DMS53 (cell line): ENCODE results near the gene TSPEAR.

Experiments used
- DNase-seq: peaks from one replicate; lab custom pipeline; 2025; lab: John Stamatoyannopoulos, UW

TSPEAR gene

DNA sequence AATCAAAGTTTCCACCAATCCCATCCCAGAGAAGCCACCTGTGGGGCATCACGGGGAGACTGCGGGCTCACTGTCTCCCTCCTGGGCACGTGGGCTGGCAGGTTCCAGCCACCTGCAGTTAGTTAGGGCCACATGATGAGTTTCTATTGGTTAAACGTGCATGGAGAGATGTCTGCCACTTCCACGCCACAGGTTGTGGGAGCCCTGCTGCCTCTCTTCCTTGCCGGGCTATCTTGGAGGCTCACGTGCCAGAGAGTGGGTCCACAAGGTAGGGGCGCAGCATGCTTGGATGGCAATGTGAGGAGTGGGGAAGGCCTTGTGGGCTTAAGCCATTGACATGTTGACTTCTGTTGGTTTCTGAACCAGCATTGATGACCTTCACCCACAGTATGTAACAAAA is 107.5 kb downstream of the TSPEAR start:
- DNase-seq = no peak

GRCh38 chr21:44603109-44603875 is 108.1 kb downstream of the TSPEAR start:
- no peak for DNase-seq

DNA sequence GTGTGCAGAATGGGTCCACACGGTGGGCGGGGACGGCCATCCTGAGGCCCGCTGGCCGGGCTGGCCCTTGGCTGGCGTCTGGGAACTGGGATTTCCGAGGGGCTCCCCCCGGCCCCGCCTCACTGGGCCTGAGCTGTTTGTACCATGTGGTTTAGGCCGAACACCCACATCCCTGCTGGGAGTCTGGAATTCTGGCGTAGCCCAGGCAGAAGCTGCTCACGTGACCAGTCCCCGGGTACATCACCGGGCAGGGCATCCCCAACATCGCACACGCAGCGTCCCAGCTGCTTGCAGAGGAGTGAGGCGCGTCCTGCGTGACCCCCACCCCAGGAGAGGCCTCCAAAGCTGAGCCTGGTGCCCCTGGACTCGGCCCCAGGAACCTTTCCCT is 108.9 kb downstream of the TSPEAR start:
- DNase-seq = no peak

GRCh38 chr21:44601596-44602462 is 109.5 kb downstream of the TSPEAR start:
- DNase-seq = no peak

GRCh38 chr21:44601091-44601490 is 110.3 kb downstream of the TSPEAR start:
- DNase-seq = peak; percentile 44

GRCh38 chr21:44600118-44600978 is 111.0 kb downstream of the TSPEAR start, which contains the start of gene KRTAP10-7:
KRTAP10-7 (plus strand) TSS chr21:44600597; CDS start chr21:44600622, 25 bp downstream.
- DNase-seq = peak; percentile 21

GRCh38 chr21:44599264-44600029 is 111.9 kb downstream of the TSPEAR start:
- DNase-seq = no peak

- no peak for DNase-seq
Measured at GRCh38 chr21:44598061-44598460, 113.3 kb downstream of the TSPEAR start.

GRCh38 chr21:44596068-44596725 is 115.2 kb downstream of the TSPEAR start:
- peak; percentile 8 for DNase-seq

GRCh38 chr21:44595524-44595923 is 115.8 kb downstream of the TSPEAR start:
- no peak for DNase-seq

DNA sequence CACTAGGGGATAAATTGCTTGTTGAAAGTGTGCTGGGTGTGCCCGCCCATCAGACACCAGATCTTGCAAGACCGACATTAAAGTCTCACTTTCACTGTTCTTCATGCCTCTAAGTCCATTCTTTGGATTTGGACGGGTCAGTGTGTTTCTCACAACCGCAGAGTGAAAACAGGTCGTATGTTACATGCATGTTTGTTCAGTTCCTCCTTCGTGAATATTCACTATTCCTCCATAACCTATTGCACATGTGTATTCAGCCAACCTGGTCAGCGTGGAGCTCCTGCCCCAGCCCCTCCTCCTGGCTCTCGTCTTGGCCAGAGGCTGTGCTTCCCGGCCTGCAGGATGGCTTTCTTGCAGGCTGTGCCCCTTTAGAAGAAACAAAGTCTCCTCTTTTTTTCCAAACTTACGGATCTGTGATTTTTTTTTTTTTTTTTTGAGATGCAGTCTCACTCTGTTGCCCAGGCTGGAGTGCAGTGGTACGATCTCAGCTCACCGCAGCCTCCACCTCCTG is 116.9 kb downstream of the TSPEAR start:
- DNase-seq = no peak

- peak; percentile 60 for DNase-seq
Measured at GRCh38 chr21:44593598-44594405, 117.6 kb downstream of the TSPEAR start.

GRCh38 chr21:44592446-44593311 is 118.7 kb downstream of the TSPEAR start, which contains the start of gene KRTAP10-6:
KRTAP10-6 (minus strand) TSS chr21:44592505; CDS start chr21:44592484, 21 bp downstream.
- DNase-seq = peak; percentile 48

GRCh38 chr21:44591801-44592130 is 119.6 kb downstream of the TSPEAR start:
- peak; percentile 28 for DNase-seq

DNA sequence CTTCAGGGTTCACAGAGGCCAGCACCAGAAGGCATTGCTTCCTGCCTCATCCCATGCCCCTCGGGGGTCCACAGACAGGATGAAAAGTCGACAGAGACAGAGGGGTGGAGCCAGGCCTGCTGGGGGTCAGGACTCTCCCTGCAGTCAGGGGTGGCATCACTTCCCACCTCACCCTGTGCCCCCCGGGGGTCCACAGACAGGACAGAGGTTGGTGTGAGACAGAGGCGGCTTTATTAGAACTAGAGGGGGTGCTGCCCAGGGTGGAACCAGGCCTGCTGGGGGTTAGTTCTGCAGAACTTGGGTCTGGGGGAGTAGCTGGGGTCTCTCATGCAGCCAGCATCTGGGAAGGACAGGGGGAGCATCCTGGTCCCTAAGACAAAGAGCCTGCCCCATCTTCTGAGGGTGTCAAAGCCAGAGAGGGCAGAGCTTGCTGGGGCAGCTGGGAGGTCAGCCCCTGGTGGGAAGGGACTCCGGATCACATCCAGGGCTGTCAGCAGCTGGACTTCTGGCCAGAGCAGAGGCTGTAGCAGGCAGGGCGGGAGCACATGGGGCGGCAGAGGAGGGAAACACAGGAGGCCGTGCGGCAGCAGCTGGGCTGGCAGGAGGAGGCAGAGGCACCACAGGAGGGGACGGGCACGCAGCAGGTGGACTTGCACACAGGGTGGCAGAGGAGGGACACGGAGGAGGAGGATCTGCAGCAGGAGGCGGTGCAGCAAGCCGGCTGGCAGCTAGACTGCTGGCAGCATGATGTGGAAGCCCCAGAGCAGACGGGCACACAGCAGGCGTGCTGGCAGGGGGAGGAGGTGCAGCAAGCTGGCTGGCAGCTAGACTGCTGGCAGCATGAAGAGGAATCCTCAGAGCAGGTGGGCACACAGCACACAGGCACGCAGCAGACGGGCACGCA is 120.2 kb downstream of the TSPEAR start:
- peak; percentile 26 for DNase-seq

GRCh38 chr21:44590311-44590721 is 121.1 kb downstream of the TSPEAR start:
- no peak for DNase-seq

- no peak for DNase-seq
Measured at GRCh38 chr21:44589586-44590305, 121.6 kb downstream of the TSPEAR start.
